ENCODE data around the gene EYS.

EYS gene

GRCh38 chr6:64987066-64987465 lies 720.0 kb downstream of the EYS start:
- DNase-seq (ENCODE audit: low read depth) = no peak
- no peak for TF ChIP-seq CTCF (IDR thresholded peaks at IDR 0.05; ENCODE audit: control insufficient read depth, extremely low read depth, insufficient read depth)
- H3K4me3 ChIP-seq (ENCODE audit: low read depth, low read length) = no peak overlapping the region

DNA sequence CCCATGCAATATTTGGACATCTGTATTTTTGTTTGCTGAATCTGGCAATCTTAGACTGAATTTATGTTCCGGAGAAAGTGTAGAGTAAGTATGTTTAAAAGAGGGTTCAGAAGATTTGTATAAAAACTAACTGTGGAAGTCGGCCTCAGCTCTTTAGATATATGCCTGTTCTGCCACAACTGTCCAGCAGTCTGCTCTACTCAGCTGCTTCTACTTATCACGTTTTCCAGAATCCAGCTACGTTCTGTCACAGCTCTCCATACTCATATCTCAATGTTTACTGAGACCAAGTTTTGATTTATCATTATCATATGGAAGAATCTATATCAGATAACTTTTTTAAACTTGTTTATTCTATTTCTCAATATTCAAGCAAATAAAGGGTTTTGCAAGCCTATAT lies 721.3 kb downstream of the EYS start:
- H3K4me3 ChIP-seq (ENCODE audit: low read depth, low read length) = no peak overlapping the region
- no peak for DNase-seq (ENCODE audit: low read depth)
- TF ChIP-seq CTCF (IDR thresholded peaks at IDR 0.05; ENCODE audit: control insufficient read depth, extremely low read depth, insufficient read depth) = no peak

GRCh38 chr6:64984948-64985347 lies 722.1 kb downstream of the EYS start:
- DNase-seq (ENCODE audit: low read depth) = no peak
- TF ChIP-seq CTCF (IDR thresholded peaks at IDR 0.05; ENCODE audit: control insufficient read depth, extremely low read depth, insufficient read depth) = no peak
- H3K4me3 ChIP-seq (ENCODE audit: low read depth, low read length) = no peak overlapping the region

- no peak overlapping the region for H3K4me3 ChIP-seq (ENCODE audit: low read depth, low read length)
- DNase-seq (ENCODE audit: low read depth) = no peak
- TF ChIP-seq CTCF (IDR thresholded peaks at IDR 0.05; ENCODE audit: control insufficient read depth, extremely low read depth, insufficient read depth) = no peak
These were observed 723.9 kb downstream of the EYS start for GRCh38 chr6:64983089-64983488.

DNA sequence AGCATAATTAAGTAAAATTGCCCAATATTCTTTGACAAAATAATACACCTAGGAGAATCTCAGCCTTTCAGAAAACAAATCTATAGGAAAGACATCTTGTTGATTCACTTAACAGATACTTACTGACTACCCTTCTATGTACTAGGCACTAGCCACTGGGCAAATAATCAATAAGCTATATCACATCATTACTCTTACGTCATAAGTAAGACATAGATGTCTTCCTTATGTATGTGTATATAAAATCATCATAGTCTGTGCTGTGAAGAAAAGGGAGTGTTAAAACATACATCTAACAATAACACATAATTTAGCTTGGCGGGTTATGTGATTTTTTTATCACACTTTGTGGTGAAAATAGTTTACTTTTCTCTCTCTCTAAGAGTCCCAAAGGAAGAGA lies 733.9 kb downstream of the EYS start:
- TF ChIP-seq CTCF (IDR thresholded peaks at IDR 0.05; ENCODE audit: control insufficient read depth, extremely low read depth, insufficient read depth) = no peak
- no peak for DNase-seq (ENCODE audit: low read depth)
- no peak overlapping the region for H3K4me3 ChIP-seq (ENCODE audit: low read depth, low read length)

DNA sequence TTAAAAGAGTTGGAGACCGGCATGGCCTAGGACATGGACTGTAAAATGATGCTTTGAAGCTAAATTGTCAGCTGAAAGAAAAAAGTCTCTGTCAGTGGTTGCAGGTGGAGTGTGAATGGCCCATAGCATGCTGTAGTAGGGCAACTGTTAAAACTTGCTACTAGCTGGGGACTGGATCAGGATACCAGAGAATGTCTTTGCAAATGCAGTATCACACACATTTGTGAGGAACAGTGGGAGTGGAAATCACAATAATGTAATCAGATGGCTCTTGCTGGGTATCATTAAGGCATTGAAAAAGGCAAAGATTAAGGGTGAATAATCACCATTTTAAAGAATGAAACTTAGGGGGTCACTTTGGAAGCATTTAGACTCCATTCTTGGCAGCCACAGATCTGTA lies 737.9 kb downstream of the EYS start:
- no peak overlapping the region for H3K4me3 ChIP-seq (ENCODE audit: low read depth, low read length)
- no peak for DNase-seq (ENCODE audit: low read depth)
- no peak for TF ChIP-seq CTCF (IDR thresholded peaks at IDR 0.05; ENCODE audit: control insufficient read depth, extremely low read depth, insufficient read depth)

- no peak for TF ChIP-seq CTCF (IDR thresholded peaks at IDR 0.05; ENCODE audit: control insufficient read depth, extremely low read depth, insufficient read depth)
- H3K4me3 ChIP-seq (ENCODE audit: low read depth, low read length) = no peak overlapping the region
These were observed 751.6 kb downstream of the EYS start for GRCh38 chr6:64955435-64955848.

More at GRCh38 chr6:64955435-64955848, 751.6 kb downstream of the EYS start:
- DNase-seq (ENCODE audit: low read depth) = peak; percentile 1

Measured in LNCaP clone FGC (cell line).